GM21786 (cell line): ENCODE results near the gene CHRNE.

Experiments
- ATAC-seq: cut with Tn5 transposase; IDR thresholded peaks from one replicate; pipeline ENCODE4 v1.9.1; 2021; ENCODE audit not compliant: unreplicated experiment

Gene CHRNE

DNA sequence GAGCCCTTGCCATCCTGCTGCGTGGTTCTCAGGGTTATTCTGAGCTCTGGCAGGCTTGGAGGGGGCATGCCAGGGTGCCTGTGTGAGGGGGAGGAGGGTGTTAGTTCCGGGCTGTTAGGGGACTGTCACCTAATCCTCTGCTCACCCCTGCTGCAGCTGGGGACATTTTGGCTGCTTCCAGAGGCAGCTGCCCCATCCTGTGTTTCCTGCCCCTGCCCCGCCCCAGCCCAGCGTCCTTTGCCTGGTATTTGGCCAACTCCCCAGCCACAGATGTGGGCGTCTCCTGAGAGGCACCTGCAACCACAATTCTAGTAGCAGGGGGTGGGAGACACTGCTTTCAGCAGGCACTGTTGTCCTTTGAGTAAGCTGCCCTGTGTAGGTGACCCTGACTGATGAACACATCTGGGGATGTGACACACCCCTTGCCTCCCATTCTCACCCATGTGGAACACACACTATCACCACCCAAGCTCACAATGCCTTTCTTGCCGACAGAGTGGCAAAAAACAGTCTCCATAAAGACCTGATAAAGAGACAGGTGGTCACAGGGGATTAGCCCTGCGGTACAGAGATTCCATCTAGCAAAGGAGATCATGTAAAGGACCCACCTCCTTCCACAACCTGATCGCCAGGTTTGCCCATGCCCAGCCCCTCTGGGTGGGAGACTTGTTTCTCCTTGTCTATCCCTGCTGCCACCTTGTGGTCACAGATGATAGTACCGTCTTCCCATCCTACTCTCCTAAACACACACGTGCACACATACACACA, at the start of gene CHRNE:
Gene CHRNE, minus strand, starts transcription at position 48 of the 768 bp plus-strand sequence. Its CDS starts 35 bp downstream, at position 13.
- no peak for ATAC-seq

DNA sequence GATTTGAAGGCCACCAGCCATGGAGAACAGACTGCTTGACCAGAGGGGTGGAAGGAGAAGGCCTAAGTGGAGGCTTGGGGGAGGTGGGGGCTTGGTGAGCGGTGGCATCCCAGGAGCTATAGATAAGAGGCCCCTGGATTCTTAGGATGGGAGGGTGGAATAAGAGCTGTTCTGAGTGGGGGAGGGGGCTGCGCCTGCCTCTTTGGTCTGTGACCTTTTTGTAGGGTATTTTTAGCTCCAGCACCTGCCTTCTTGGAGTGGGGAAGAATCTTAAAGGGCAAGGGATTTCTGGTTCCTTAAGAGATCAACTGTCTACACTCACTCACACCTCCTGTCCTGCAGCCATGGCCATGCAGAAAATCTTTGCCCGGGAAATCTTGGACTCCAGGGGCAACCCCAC, 48.6 kb upstream of the CHRNE start:
- ATAC-seq = no peak

DNA sequence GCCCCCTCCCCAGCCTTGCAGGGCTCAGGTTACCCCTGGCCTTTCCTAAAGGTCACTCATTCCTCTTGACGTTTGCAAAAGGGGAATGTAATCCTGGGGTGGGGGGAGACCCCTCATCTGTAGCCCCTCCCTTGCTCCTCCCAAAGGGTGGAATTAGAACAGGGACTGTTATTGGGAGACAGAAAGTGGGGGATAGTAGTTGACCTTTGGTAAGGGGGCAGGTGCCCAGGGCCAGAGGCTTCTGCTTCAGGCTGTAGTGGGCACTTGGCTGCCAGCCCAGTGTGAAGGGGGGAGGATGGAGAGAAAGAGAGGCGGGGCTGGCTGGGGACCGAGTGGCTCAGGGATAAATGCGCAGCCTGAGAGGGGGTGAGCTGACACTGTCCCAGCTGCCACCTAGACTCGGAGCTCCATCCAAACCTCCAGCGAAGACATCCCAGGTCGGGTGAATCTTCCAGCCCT, 47.9 kb upstream of the CHRNE start, which contains the start of gene ENO3:
Gene ENO3, plus strand, starts transcription at position 374 of the 459 bp plus-strand sequence. CDS start 711 bp downstream, outside the sequence.
- no peak for ATAC-seq

DNA sequence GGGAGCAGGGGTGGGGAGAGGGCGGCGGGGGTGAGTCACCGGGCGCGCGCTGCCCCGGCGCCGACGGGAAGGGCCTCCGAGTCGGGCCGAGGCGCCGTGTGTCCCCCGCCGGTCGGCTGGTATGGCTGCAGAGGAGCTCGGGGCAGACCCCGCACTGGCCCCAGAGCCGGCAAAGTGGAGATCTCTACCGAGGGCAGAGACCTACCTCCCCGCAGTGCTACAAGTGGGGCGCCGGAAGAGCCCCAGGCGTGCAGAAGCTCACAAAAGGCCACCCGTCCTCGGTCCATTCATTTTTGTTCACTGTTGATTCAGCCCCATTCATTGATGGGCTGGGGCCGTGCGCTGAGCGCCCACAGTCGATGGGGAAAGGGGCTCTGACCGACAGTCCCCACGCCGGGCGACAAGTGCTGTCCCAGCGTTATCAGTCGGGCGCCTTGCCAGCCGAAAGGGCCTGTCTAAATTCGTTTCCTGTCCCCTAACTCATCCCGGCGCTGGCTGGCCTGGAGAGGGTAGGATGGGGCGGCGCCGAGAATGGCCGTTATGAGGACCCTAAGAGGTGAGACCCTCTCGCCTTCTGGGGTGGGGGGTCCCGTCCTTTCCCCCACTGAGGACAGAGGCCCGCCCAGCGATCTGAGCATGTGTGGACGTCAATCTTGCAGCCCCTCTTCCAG, 47.3 kb upstream of the CHRNE start:
- ATAC-seq = no peak

DNA sequence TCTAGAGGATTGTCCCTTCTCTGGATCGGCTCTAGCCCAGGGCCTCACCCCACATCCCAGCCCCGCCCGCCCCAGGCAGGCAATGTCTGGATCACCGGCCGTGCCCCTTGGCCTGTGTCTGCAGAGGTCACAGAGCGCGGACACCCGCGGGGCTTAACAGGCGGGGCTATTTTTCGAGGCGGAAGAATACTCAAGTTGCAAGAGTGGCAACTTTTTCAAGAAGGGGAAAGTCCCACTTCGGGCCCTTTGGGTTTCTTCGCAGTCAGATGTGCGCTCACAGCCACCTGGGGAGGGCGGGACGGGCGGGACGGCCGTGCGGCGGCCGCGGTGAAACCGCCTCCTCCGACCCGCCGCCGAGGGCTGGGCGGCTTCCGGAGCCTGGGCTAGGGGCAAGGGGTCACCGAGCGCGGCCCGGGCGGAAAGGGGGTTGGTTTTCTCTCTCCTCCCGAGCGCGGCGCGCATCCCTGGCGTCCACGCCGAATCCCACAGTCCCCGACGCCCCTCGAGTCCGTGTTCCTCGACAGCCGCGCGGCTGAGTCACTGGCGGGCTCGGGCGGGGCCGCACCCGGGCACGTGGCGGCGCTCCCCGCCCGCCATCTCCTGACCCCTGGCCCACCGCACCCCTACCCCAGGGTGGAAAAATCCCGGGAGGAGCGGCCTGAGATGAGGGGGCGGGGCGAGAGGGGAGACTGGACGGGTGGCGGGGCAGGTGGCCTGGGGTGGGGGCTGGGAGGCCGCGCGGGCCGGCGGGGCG, 46.6 kb upstream of the CHRNE start:
- no peak for ATAC-seq

DNA sequence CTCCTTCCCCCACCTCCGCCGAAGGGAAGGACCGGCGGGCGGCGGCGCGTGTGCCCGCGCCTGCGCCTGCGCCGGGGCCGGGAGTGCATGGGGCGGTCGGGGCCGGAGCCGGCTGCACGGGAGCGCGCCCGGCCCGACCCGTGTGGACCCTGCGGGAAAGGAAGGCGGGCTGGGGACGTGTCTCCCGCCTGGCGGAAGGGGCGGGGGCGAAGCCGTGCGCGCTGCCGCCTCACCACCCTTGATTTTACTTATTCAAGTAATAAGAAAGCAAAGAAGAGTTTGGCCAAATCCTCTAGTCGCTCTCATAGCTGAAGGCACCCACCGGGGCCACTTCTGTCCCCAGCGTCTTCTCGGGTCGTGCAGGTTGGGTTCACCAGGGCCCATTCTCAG, 46.0 kb upstream of the CHRNE start:
- ATAC-seq = no peak

DNA sequence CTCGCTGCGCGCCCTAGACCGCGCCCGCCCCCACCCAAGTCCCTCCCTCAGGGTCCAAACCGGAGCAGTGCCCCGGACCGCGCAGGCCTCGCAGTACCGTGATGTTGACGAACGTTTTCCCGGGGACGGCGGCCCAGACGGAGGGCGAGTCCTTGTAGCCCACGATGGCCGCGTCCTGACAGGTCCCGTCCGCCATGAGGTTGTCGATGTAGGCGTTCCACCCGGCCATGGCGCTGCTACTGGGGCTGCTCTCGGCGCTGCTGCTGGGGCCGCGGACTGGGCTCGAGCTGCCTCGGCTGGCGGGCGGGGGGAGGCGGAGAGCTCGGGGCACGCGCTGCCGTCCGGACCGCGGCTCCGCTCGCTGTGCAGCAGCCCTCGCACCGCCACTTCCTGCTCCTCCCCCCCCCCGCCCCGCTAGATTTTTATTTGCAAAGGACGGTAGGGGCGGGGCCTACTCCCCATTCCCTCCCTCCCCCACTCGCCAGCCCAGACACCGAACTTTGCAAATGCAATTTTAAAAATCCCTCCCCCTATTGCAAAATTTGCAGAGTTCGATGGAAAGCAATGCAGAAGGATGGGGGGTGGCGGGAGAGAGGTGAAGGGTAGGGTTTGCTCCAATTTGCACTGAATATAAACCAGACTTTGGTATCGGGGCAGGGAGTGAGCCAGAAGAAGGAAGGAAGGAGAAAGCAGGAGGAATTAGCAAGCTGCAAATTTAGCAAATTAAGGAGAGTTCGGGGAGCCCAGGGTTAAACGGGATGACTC, 45.5 kb upstream of the CHRNE start, which contains the start of gene PFN1:
Gene PFN1, minus strand, starts transcription at position 365 of the 765 bp plus-strand sequence. Its CDS starts 136 bp downstream, at position 229.
- no peak for ATAC-seq

DNA sequence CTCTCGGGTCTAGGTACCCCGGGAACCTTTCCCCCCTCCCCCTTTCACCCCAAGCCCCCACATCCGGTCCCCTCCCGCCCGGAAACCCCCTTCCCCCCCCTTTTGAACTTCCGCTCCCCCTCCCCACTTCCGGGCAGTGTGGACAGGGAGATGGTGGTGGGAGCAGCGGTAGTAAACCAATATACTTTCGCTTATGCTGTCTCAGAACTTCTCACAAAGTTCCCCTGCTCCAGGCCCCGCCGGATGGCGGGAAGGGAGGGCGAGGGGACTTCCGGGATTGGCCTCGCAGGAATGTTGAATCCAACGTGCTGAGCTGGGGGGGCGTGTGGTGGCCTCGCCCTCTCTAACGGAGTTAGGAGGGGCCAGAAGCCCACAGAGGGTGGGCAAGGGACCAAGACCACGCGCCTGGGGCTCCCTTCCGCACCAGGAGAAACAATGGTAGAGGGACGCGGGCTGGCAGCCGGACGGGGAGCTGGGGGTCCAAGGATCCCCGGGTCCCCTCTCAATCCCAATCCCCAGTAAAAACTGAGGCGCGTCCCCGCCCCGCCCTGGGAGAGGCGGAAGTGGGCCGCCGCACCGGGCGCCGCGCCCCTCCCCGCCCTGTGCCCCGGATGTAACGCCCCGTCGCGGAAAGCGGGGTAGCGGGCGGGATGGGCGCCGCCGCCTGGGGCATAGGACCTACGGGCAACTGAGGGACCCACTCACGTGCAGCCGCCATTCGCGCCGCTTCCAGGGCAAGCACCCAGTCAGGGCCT, 44.7 kb upstream of the CHRNE start:
- no peak for ATAC-seq

DNA sequence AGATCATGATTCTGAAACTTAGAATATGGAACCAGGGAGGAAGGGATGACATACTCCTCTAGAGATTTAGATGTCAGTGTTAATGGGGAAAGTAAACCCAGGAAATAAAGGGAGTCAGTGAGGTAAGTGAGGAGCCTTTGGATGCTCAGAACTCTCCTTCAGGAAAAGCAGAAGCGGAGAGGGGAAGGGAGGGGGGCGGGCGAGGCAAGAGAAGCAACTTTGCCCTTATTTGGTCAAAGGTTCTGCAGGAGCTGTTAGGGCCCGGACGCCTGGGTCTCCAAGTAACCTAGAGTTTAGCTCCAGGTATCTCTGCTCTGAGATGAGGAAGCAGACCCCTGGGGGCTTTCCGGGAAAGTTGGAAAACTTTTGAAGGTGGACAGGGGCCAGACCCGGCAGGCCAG, 44.1 kb upstream of the CHRNE start:
- ATAC-seq = no peak

DNA sequence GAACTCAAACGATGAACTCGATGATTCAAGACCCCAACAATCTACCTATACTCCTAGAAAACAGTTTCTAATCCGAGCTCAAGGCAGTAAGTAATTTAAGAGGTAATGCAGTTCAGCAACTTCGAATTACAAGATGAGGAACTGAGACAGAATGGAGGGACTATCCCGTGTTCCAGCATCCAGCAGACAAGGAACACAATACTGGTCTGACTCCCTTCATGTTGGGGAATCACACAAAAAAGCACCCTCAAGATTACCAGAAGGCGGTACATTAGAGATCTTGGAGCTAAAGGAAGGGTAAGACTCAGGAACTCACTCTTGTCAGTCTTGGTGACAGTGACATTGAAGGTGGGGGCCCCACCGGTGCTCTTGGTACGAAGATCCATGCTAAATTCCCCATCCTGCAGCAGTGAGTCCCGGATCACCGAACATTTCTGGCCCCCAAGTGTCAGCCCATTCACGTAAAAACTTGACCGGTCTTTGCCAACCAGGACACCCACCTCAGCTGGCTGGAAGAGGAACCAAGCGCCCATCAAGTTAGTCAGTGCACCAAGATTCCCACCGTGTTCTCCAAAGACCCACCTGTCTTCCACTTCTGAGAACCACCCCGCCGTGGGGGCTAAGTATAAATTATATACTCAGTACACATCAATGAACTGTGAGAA, 43.5 kb upstream of the CHRNE start:
- no peak for ATAC-seq

DNA sequence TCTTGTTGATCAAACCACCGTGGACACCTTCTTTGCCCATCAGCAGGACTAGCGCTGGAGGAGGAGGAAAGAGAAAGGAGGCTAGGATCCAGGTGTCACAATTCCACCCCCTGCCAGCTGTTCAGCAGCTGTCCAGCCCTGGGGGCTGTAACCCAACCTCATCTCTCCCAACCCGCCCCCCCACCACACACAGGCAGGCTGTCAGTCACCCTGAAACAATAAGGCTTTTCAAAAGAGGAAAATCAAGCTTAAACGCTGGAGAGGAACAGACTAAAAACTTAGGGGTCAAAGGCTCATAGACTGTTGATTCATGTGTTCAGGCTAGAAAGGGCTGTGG, 43.0 kb upstream of the CHRNE start:
- no peak for ATAC-seq

DNA sequence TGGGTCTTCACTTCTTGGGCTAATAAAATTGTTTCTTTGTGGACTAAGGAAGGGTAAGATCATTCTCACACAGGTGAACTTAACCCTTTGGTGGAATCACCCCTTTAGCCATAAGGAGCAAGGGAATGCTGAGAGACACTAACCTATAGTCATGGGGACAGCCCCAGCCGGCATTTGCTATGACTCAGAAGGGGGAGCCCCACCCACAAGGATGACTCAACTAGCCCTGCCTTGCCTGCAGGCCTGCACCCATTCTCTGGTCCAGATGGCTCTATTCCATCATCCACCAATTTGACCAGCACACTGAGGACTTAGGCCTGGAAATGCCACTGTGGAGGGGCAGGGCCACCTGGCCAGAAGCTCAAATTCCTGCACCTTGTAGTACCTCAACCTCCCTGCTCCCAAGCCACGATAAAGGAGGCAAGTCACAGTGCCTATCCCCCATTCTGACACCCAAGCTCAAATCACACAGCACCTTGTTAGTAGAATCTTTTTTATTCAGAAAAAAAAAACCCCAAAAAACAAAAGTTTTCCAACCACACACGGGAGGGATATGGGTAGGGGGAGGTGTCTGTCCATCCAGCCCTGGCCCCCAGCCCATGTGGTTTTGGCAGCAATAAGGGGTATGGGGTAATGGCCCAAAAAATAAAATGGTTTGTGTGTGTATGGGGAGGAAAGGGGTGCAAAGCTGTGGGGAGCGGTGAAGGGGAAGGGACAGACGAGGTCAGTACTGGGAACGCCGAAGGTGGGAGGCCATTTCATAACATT, 42.5 kb upstream of the CHRNE start:
- no peak for ATAC-seq

DNA sequence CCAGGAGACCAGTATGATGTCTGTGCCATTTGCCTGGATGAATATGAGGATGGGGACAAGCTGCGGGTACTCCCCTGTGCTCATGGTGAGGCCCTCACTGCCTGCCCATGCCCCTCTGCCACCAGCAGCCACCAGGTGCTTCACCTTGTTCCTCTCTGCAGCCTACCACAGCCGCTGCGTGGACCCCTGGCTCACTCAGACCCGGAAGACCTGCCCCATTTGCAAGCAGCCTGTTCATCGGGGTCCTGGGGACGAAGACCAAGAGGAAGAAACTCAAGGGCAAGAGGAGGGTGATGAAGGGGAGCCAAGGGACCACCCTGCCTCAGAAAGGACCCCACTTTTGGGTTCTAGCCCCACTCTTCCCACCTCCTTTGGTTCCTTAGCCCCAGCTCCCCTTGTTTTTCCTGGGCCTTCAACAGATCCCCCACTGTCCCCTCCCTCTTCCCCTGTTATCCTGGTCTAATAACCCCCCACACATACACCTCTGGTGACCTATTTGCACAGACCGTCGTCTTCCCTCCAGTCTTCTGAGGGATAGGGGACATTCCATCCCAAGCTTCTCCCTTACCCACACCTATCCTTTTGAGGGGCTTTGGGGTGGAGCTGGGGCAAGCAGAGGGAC, 41.8 kb upstream of the CHRNE start:
- no peak for ATAC-seq

DNA sequence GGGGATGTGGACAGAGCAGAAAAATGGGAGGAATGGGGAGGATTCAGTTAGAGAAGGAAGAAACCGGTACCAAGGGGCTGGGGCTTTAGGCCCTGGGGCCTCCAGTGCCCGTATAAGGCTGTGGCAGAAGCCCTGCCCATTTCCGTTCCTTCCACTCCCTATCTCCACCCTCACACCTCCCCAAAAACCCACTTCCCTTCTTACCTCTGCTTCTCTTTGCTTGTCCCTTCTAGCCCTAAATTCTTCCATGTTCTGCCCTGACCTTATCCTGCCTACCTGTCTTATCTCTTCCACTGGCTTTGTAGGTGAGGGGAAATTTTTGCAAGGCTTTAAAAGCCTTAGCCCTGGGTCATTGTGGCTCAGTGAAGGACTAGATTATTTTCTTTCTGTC, 41.3 kb upstream of the CHRNE start:
- no peak for ATAC-seq

DNA sequence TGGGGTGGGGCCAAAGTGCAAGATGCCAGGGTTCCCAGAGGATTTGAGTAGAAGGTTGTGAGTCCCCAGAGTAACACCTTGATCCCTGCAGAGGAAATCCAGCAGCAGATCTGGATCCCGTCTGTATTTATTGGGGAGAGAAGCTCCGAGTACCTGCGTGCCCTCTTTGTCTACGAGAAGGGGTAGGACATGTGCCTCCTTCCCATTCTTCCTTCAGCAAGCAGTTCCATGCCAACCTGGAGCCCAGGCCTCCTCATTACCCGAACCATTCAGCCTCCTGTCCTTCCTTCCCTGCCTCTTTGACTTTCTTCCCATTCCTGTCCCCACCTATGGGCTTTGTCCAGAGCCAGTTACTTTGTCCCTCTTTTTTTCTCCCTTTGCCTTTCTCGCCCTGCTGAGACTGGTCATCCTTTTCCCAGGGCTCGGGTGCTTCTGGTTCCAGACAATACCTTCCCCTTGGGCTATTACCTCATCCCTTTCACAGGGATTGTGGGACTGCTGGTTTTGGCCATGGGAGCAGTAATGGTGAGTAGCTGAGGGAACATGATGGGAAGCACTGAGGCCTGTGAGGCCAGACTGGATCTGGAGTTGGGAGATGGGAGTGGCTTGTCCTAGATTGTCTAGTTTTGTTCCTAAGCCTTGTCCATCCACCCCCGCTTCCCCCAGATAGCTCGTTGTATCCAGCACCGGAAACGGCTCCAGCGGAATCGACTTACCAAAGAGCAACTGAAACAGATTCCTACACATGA, 40.0 kb upstream of the CHRNE start:
- no peak for ATAC-seq

DNA sequence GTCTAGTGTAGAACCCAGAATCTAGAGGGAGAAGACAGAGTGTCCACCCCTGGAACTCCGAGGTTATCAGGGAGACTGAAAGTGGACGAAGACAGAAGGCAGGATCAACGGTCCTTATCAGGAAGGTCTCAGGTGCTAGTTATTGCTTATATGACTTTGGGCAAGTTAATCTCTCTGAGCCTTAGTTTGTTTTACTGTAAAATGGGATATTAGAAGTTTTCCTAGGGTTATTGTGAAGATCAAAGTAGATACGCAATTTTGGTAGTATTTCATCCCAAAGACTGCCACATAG, 38.4 kb upstream of the CHRNE start:
- no peak for ATAC-seq

DNA sequence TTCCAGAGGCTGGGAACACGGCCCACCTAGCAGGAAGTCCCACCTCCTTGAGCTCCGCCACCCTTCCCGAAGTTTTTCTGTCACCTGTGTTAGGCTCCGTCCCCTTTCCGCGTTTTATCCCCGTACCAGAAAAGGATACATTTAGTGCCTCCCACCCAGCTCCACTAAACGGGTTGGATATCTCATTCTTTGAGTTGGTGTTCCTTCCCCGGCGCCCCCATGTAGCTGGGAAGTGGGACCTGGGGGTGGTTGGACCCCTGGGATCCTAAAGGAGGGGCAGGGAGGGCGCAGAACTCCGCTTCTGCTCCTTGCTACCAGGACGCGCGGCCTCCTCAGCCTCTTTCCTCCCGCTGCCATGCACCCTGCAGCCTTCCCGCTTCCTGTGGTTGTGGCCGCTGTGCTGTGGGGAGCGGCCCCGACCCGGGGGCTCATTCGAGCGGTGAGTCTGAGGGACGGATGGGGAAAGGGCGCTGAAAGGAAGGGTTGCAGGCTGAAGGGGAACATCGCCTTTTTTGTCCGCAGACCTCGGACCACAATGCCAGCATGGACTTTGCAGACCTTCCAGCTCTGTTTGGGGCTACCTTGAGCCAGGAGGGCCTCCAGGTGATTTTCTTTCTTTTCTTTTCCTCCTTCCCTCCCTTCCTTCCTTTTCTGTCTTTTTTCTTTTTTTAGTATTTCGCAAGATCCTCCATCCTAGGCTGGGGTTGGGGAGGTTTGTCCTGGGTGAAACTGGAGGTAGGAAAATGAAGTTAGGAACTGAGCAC, 37.8 kb upstream of the CHRNE start:
- ATAC-seq = no peak
